T-helper 17 cell (primary cell): ENCODE measurements around the gene LRPPRC. TPM values are rescaled to one million over a fixed set of nuclear protein-coding genes. Genes with fewer than 3 reads are reported as not detected.
A peak's percentile ranks its signal among the peaks of the same experiment; 100 is the strongest.

ENCODE experiments used
- ATAC-seq: fragments of 150-1000 bp; cut with Tn5 transposase; 2 replicates; pipeline ENCODE4 v1.10.0; 2021; ENCODE audit warnings: mild to moderate bottlenecking, moderate library complexity
- DNase-seq, 3 donors: peaks; one replicate each; pipeline versions ENCODE4 v3.0.0 to v3.0.0-alpha.2; 2020 to 2021
- H3K9me3 ChIP-seq: one replicate; pipeline ENCODE4 v1.7.0; 2013; ENCODE audit warnings: low read length, mild to moderate bottlenecking; ENCODE audit not compliant: control insufficient read depth, poor library complexity, severe bottlenecking
- H3K27ac Mint-ChIP-seq: one replicate; pipeline ENCODE4 v1.8.0; 2022; ENCODE audit warnings: mild to moderate bottlenecking, moderate library complexity, mixed read lengths
- H3K27me3 Mint-ChIP-seq: one replicate; pipeline ENCODE4 v1.8.0; 2022; ENCODE audit warnings: mixed read lengths
- H3K36me3 Mint-ChIP-seq: one replicate; pipeline ENCODE4 v1.8.0; 2022; ENCODE audit warnings: low read depth, mixed read lengths
- H3K4me1 Mint-ChIP-seq: one replicate; pipeline ENCODE4 v1.8.0; 2022; ENCODE audit warnings: mild to moderate bottlenecking, mixed read lengths
- H3K4me3 Mint-ChIP-seq: one replicate; pipeline ENCODE4 v1.8.0; 2022; ENCODE audit warnings: mild to moderate bottlenecking, moderate library complexity, mixed read lengths
- total RNA-seq, 4 donors: library from RNA in 2 of 4; stranded (reverse) in 2 of 4; gene quantifications; one replicate each; pipeline ENCODE4 v1.2.3 and lab custom pipeline; 2022 to 2026

The LRPPRC gene
- total RNA-seq, 2 donors from 2014 or later: 59.8 to 60.7 TPM

- H3K9me3 ChIP-seq: no peaks in the 10 kb centered on the region
- no peaks in the 10 kb centered on the region for H3K27me3 Mint-ChIP-seq
- no peak overlapping the region for H3K4me3 Mint-ChIP-seq
- H3K36me3 Mint-ChIP-seq: peaks cover 3% of the 10 kb centered on the region
- no peak overlapping the region for H3K27ac Mint-ChIP-seq
- no peak for DNase-seq
- ATAC-seq: no peak
- peaks cover 2% of the 10 kb centered on the region for H3K4me1 Mint-ChIP-seq
Observed at GRCh38 chr2:43948370-43948769, 47.4 kb downstream of the LRPPRC start.

- peaks cover 2% of the 10 kb centered on the region for H3K4me1 Mint-ChIP-seq
- no peak overlapping the region for H3K27ac Mint-ChIP-seq
- no peaks in the 10 kb centered on the region for H3K27me3 Mint-ChIP-seq
- DNase-seq (no peak), ATAC-seq (no peak)
- H3K36me3 Mint-ChIP-seq: no peaks in the 10 kb centered on the region
- no peaks in the 10 kb centered on the region for H3K9me3 ChIP-seq
- no peak overlapping the region for H3K4me3 Mint-ChIP-seq
Observed at GRCh38 chr2:43946685-43947084, 49.1 kb downstream of the LRPPRC start.

- Mint-ChIP-seq H3K27me3 (no peaks in the 10 kb centered on the region), H3K36me3 (no peaks in the 10 kb centered on the region), H3K4me1 (peaks cover 2% of the 10 kb centered on the region), H3K27ac (no peak overlapping the region), H3K4me3 (no peak overlapping the region)
- DNase-seq (no peak), ATAC-seq (no peak)
- no peaks in the 10 kb centered on the region for H3K9me3 ChIP-seq
Observed at GRCh38 chr2:43945439-43945838, 50.4 kb downstream of the LRPPRC start.

GRCh38 chr2:43944915-43945314, 50.9 kb downstream of the LRPPRC start:
- Mint-ChIP-seq H3K27me3 (no peaks in the 10 kb centered on the region), H3K27ac (no peak overlapping the region), H3K4me3 (no peak overlapping the region), H3K36me3 (no peaks in the 10 kb centered on the region), H3K4me1 (peaks cover 2% of the 10 kb centered on the region)
- no peak for DNase-seq
- no peak for ATAC-seq
- H3K9me3 ChIP-seq: no peaks in the 10 kb centered on the region

- peaks cover 2% of the 10 kb centered on the region for H3K4me1 Mint-ChIP-seq
- no peak overlapping the region for H3K27ac Mint-ChIP-seq
- no peak for ATAC-seq
- no peaks in the 10 kb centered on the region for H3K27me3 Mint-ChIP-seq
- no peak overlapping the region for H3K4me3 Mint-ChIP-seq
- DNase-seq: no peak
- H3K36me3 Mint-ChIP-seq: no peaks in the 10 kb centered on the region
- H3K9me3 ChIP-seq: no peaks in the 10 kb centered on the region
Observed at GRCh38 chr2:43943809-43944452, 51.9 kb downstream of the LRPPRC start.

- no peak overlapping the region for H3K27ac Mint-ChIP-seq
- peaks cover 2% of the 10 kb centered on the region for H3K4me1 Mint-ChIP-seq
- no peaks in the 10 kb centered on the region for H3K27me3 Mint-ChIP-seq
- ATAC-seq (no peak), DNase-seq (no peak)
- no peak overlapping the region for H3K4me3 Mint-ChIP-seq
- H3K36me3 Mint-ChIP-seq: no peaks in the 10 kb centered on the region
- H3K9me3 ChIP-seq: no peaks in the 10 kb centered on the region
Observed at GRCh38 chr2:43943323-43943722, 52.5 kb downstream of the LRPPRC start.

GRCh38 chr2:43942881-43943280, 52.9 kb downstream of the LRPPRC start:
- Mint-ChIP-seq H3K4me1 (peaks cover 2% of the 10 kb centered on the region), H3K4me3 (no peak overlapping the region), H3K27ac (no peak overlapping the region), H3K27me3 (no peaks in the 10 kb centered on the region), H3K36me3 (no peaks in the 10 kb centered on the region)
- ATAC-seq (no peak), DNase-seq (no peak)
- no peaks in the 10 kb centered on the region for H3K9me3 ChIP-seq

GRCh38 chr2:43941966-43942365, 53.8 kb downstream of the LRPPRC start:
- Mint-ChIP-seq H3K4me1 (peaks cover 2% of the 10 kb centered on the region), H3K4me3 (no peak overlapping the region), H3K27me3 (no peaks in the 10 kb centered on the region), H3K27ac (no peak overlapping the region), H3K36me3 (no peaks in the 10 kb centered on the region)
- DNase-seq: no peak
- no peaks in the 10 kb centered on the region for H3K9me3 ChIP-seq
- ATAC-seq: no peak

- ATAC-seq (no peak), DNase-seq (no peak)
- H3K4me3 Mint-ChIP-seq: no peak overlapping the region
- no peak overlapping the region for H3K27ac Mint-ChIP-seq
- H3K4me1 Mint-ChIP-seq: peaks cover 2% of the 10 kb centered on the region
- no peaks in the 10 kb centered on the region for H3K36me3 Mint-ChIP-seq
- no peaks in the 10 kb centered on the region for H3K9me3 ChIP-seq
- H3K27me3 Mint-ChIP-seq: no peaks in the 10 kb centered on the region
Observed at GRCh38 chr2:43941359-43941758, 54.4 kb downstream of the LRPPRC start.

- DNase-seq: no peak
- no peaks in the 10 kb centered on the region for H3K9me3 ChIP-seq
- Mint-ChIP-seq H3K36me3 (no peaks in the 10 kb centered on the region), H3K27me3 (no peaks in the 10 kb centered on the region), H3K27ac (no peak overlapping the region), H3K4me3 (no peak overlapping the region), H3K4me1 (peaks cover 2% of the 10 kb centered on the region)
- ATAC-seq: no peak
Observed at GRCh38 chr2:43939695-43940256, 56.0 kb downstream of the LRPPRC start.

- Mint-ChIP-seq H3K27me3 (no peaks in the 10 kb centered on the region), H3K36me3 (no peaks in the 10 kb centered on the region), H3K4me3 (no peak overlapping the region), H3K4me1 (no peaks in the 10 kb centered on the region), H3K27ac (no peak overlapping the region)
- no peaks in the 10 kb centered on the region for H3K9me3 ChIP-seq
- ATAC-seq (no peak), DNase-seq (no peak)
Observed at GRCh38 chr2:43937269-43937820, 58.4 kb downstream of the LRPPRC start.

GRCh38 chr2:43934567-43934966, 61.2 kb downstream of the LRPPRC start:
- no peaks in the 10 kb centered on the region for H3K27me3 Mint-ChIP-seq
- DNase-seq (no peak), ATAC-seq (no peak)
- peaks cover 4% of the 10 kb centered on the region for H3K4me1 Mint-ChIP-seq
- no peak overlapping the region for H3K4me3 Mint-ChIP-seq
- peaks cover 3% of the 10 kb centered on the region for H3K36me3 Mint-ChIP-seq
- no peaks in the 10 kb centered on the region for H3K9me3 ChIP-seq
- no peak overlapping the region for H3K27ac Mint-ChIP-seq

- no peak overlapping the region for H3K27ac Mint-ChIP-seq
- DNase-seq: no peak
- H3K4me3 Mint-ChIP-seq: no peak overlapping the region
- H3K9me3 ChIP-seq: no peaks in the 10 kb centered on the region
- no peak for ATAC-seq
- H3K27me3 Mint-ChIP-seq: no peaks in the 10 kb centered on the region
- peaks cover 12% of the 10 kb centered on the region for H3K4me1 Mint-ChIP-seq
- peaks cover 3% of the 10 kb centered on the region for H3K36me3 Mint-ChIP-seq
Observed at GRCh38 chr2:43931293-43931692, 64.5 kb downstream of the LRPPRC start.

- H3K36me3 Mint-ChIP-seq: peaks cover 3% of the 10 kb centered on the region
- H3K9me3 ChIP-seq: no peaks in the 10 kb centered on the region
- peaks cover 12% of the 10 kb centered on the region for H3K4me1 Mint-ChIP-seq
- DNase-seq (no peak), ATAC-seq (no peak)
- no peaks in the 10 kb centered on the region for H3K27me3 Mint-ChIP-seq
- H3K4me3 Mint-ChIP-seq: peak overlapping the region; percentile 73
- peak overlapping the region; percentile 86 for H3K27ac Mint-ChIP-seq
Observed at GRCh38 chr2:43927442-43927841, 68.3 kb downstream of the LRPPRC start.
